Stimulated activated naive CD4-positive, alpha-beta T cell (primary cell): ENCODE measurements around the gene TSPAN31.

Experiments used
- DNase-seq, 6 experiments: peaks; one replicate each; lab custom pipeline; 2025; lab: John Stamatoyannopoulos, UW

Gene TSPAN31

DNA sequence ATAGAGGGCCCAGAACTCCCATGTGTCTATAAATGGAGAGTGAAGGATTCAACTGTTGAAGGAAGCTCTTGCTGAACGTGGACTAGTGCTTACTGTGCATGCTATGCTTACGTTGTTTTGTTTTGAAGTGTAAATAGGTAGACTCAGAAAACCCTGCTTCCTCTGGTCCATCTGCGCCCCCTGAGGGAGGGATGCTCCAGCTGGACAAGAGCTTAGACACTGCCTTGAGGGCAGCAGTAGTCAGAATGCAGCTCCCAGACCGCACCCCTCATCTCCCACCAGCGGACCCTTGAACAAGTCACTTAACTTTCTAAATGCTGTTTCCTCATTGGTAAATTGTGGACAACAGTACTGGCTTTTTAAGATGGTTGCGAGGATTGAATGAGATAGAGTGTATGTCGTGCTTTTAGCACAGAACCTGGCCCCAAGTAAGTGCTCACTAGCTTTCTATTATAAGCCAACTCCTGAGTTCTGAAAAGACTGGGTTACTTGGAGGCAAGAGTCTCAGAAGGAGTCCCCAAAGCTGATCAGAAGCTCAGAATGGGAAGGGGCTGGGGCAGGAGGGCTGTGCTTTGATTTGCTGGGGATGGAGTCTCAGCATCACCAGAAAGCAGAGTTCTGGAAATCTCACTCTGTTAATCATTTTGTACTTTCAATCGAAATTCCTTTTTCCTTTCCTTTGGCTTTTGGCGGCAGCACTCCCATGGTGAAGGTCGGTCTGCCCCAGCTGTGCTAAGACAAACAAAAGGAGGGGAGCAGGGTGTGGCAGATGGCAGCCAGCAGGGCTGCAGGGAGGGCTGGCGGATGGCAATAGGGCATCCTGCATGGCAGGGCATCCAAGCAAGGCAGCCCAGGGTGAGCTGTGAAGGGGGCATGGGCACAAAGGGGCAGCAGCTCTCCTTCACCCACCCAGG, 21.9 kb upstream of the TSPAN31 start:
- DNase-seq: no peak

DNA sequence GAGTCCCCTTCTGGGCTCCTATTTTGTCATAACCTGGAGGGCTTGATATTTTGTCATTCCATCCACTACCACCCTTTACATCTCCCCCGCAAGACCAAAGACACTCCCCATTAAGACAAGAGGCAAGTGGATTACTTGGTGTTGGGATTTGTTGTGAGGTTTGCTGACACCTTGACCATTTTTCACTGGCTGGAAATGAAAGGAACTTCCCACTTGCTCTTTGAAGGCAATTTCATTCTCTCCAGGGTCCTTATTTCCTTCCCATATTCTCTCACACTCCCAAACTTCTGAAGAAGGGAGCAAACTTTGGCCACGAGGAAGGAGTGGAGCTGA, 21.2 kb upstream of the TSPAN31 start:
- DNase-seq: no peak

DNA sequence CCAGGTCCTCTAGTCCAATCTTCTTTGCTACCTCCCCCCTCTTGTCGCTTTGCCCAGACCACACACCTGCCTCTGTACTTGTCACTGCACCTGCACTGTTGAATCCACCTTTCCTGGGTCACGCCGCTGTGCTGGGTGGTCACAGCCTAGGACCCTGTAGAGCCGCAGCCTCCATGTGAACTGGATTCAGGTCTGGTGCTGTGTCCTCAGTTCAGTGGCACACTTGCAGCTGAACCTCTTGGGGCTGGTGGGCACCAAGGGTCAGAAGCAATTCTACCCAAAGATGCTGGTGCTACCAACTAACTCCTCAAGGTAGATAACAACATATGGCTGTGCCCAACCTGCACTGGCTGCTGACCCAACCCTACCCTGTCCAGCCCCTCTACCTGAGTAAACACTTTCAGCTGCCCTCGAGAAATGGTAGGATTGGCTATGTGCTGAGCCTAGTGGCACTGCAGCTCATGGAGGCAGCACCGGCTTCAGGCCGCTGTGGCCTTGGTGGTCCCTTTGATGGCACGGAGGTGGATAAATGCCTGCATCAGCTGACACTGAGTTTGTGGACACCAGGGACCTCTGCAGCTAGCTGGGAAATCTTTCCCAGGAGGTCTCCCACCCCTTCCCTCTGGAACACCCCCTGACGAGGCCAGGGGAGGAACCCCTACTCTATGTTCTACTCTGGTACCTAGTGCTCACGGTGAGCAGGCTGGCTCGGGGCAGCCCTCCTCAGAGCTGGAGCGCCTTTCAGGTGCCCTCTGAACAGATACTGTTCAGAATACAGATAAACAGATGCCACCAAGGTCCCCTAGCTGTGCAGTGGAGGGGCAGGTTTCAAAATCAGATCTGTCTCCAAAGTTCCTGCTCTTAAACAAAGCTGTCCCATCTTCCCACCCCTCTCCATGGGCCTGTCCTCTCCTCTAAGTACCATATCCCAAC, 20.6 kb upstream of the TSPAN31 start:
- DNase-seq: no peak

DNA sequence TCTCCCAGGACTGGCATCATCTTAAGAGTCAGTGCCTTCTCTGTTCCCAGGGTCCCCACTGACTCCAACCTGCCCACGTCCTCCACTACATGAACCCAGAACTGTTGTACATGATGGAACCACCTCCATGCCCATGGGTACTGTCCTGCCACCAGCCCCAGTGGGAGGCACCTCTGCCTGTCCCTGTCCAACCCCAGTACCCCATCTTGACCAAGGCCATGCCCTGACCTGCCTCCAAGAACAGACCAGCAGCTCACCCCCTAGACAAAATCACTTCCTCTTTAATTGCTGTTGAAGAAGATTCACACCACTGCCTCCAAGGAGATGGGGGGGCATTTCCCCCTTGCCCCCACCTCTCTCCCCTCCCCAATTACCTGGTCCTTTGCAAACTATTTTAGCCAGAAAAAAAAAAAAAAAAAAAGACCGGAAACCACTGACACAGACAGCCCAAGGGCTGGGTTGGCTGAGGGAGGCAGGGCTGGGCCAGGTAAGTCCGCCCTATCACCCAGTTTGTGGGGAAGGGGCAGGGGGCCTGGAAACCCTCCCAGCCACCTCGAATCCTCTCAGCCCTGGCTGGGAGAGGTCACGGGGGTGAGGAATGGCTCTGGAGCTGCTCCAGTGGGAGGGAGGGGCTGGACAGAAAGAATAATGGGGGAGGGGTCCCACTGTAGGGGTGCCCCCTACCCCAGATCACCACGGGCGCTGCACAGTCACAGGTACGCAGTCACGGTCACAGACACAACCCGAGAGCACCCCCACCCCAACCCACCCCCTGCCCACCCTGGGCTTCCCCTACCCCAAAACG, 19.7 kb upstream of the TSPAN31 start:
- DNase-seq: no peak

DNA sequence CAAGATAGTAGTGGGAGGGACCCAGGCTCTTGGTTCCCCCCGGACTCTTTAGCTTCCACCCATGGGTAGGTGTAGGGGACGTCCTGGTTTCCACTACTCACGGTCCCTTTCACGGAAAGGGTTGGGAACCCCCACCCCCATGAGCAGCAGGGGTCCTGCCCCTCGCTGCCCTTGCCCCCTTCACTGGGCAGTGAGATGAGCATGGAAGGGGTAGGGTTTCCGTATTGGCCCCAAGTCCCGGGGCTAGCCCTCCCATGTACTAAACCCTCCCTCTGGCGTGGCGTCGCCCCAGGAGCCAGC, 19.0 kb upstream of the TSPAN31 start:
- no peak for DNase-seq

DNA sequence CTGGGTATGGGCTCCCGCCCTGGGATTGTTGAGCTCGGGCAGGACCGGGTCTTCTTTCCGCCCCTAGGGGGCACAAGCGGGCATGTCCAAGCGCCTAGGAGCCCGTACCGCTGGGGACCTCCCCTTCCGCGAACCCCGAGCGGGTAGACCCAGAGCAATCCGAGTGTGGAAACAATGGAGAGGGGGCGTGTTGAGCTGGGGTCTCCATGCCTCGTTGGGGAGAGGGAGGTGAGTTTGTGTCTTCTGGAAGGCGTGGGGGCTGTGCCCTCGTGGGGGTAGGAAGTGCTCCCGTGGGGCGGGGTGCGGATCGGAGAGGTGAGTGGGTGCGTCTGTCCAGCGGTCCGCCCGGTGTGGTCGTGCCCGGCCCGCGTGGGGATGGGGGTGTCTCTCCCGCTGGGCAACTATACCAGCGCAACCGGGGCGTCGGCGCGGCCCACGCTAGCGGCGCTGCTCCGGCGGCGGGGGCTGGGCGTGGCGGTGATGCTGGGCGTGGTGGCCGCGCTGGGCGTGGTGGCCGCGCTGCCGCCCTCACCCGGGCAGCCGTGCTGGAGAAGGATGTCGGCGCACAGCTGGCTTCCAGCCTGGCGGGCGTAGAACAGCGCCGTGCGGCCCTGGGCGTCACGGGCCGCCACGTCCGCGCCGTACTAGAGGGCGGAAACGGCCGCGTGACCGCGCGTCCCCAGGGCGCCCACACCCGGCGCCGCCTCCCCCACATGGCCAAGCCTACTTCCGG, 18.5 kb upstream of the TSPAN31 start:
- DNase-seq: peak in 2 of 6 experiments; percentile 7 to 23

DNA sequence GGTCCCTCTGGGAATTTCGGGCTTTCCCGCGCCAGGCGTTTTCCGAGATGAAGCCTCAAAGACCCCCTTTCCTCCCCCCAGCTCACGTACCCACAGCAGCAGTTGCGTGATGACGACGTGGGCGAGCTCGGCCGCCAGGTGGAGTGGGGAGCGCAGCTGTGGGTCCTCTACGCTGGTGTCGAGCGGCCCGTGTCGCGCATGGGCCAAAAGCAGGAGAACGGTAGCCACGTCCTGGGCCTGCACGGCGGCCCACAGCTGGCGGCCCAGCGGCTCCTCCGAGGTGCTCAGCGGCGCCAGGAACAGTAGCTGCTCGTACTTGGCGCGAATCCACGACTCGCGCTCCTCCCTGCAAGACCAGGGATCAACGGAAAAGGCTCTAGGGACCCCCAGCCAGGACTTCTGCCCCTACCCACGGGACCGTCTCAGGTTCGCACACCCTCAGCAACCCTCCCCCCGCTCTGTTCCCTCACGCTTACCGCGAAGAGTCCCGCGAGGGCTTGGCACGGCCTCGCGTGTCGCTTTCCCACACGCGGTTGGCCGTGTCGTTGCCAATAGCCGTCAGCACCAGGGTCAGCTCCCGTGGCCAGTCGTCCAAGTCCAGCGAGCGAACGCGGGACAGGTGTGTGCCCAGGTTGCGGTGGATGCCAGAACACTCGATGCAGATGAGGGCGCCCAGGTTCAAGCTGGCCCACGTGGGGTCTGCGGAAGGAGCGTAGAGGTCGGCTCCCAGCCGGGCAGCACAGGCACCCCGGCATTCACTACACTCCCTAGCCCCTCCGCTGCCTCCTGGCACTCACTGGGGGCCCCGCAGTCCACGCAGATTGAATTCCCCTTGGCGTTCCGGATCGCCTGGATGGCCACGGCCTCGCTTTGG, 17.7 kb upstream of the TSPAN31 start:
- no peak for DNase-seq

DNA sequence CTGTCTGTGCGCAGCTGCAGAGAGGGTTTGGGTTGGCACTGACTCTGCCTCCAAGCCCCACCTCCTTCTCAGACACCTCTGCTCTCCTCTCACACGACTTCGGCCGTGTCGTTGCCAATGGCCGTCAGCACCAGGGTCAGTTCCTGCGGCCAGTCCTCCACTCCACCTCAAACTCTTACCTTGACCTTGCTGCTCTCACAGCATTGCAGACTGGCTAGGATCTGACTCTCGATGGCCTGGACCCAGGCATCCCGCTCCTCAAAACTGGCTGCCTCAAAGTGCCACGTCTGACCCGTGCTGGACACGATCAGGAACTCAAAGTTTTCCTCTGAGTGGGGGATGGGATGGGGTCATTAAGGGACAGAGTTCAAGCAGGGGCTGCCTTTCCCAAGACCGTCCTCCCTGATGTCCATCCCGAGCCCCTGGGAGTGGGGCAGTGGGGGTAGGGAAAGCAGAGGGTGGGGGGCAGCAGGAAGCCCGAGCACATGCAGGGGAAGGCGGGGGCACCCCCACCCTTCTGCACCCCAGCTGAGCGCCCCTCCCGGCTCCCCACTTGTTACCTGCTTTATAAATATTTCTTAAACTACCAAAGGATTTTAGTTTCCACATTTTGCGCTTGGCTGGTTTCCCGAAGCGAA, 17.0 kb upstream of the TSPAN31 start:
- DNase-seq: no peak

DNA sequence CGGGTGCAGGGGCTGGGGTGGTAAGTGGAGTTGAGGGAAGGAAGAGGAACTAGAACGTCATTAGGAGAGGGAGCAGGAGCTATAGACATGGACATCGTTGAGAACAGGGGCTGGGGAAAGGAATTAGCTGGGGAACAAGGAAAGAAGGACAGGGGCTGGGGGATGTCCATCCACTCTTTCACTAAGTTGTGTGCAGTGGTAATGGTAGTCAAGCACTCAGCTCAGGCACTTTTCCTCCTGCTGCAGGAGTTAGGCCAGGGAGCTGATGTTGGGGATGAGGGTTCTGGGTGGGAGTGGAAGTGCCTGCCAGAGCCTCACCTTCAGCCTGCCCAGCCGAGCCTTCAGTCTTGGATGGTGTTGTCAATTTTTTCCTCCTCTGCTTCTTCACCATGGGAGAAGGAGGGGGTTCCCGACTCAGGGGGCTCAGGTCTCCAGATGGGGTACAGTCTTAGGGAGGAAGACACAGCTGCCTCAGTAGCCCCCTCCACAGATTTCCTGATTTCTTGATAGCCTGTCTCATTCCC, 15.5 kb upstream of the TSPAN31 start:
- DNase-seq: no peak

DNA sequence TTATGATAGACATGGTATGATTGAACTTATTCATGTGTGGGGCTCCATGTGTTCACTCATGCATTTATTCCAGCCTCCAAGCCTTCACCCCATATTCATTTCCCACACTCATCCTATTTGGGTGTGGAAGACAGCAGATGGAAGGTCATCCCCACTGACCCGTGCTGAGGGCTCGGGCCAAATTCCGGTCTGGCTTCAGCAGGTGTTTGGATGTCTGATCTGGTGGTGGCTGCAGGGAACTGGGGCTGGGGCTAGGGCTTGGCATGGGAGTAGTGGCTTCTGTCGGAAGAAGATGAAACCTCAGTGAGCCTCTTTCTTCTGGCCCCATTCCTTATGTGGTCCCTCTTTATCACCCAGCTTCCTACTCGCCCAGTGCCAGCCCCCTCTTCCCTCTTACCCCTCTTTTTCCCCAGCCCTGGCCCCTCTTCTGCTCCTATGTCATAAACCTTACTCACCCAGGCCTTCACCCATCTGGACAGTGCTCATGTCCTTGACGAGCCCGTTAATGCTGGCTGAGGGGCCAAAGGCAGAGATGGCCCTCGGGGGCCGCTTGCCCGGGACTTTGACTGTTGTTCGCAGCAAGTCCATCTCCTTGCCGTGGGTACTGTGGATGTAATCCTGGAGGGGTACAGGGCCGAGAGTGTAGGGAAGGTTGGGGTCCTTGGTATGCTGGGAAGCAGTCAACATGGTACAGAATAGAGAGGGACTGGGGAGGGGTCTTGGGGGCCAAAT, 14.3 kb upstream of the TSPAN31 start:
- DNase-seq: no peak

DNA sequence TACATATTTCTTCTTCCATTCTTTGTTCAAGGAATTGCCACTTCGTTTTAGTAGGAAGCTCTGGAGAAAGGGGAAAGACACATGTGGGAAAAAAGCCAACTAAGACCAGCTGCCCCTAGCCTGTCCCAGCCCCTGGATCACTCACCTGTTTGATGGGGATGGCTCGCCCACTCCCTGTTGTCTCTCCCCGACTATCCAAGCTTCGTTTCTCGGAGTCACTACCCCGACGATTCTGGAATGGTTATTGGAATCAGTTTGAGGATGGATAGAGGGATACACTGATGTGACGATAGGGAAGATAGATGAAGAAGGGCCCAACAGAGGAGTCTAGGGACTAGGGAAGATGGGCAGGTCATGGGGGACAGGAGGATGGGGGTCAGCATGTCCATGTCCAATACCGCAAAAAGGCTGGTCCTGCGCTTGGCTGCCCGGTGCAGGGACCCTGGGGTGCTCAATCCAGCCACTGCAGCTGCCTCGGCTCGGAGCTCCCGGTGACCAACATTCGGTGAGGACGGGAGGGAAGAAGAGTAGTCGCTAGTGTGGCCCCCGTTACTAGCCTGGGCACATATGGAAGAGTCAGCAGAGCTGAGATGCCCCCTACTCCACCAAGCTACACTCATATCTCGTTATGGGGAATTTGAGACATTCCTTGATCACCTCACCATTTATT, 13.3 kb upstream of the TSPAN31 start:
- DNase-seq: no peak

DNA sequence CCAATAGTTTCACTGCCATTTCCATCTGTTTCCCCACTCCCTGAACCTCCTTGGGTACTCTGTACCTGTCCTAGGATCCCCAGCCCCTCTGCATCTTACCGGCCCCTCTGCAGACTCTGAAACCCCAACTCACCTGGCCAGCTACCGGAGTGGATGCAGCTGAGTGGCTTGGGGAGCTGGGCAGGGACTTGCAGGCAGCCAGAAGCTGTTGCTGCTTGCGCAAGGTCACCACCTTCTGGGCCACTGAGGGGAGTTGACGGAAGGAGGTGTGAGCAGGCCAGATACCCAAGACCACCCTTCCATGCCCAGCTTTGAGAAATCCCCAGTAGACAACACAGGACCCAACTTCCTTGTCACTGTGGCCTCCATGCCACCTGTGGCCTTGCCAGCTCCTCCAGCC, 12.6 kb upstream of the TSPAN31 start:
- DNase-seq: no peak

DNA sequence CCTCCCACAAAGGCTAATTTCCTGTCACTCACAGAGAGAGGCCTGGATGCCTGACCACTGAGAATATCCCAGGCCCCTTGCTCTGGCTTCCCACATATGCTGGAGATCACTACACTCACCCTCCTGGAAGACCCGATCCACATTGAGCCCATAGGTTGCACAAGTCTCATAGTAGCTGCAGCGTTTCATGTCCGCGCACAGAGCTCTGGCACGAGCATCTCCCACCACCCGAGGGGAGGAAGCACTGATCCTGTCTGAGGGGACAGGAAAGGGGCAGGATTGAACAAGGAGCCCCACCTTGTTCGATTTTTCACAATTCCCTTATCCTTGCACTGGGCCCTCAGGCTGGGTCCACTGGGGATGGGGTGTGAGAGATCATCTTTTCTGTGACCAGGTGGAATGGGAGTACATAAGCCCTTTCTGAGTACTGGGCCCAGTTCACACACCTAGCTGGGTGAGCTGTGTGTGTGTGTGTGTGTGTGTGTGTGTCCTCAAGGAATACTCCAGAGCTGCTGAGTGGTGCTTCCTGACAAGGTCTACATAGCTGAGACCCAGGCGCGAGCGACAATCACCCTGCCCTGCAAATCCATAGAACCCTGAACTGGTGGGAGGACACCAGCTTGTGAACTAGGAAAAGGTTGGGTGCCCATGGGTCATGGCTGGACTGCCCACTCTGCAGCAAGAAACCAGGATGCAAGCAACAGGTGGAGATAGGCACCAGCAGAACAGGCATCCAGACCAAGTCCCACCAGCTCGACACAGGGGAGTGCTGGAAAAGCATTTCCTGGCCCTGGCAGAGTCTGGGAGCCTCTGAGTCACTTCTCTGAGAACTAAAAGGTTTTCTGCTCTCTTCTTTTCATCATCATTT, 11.9 kb upstream of the TSPAN31 start:
- DNase-seq: no peak

DNA sequence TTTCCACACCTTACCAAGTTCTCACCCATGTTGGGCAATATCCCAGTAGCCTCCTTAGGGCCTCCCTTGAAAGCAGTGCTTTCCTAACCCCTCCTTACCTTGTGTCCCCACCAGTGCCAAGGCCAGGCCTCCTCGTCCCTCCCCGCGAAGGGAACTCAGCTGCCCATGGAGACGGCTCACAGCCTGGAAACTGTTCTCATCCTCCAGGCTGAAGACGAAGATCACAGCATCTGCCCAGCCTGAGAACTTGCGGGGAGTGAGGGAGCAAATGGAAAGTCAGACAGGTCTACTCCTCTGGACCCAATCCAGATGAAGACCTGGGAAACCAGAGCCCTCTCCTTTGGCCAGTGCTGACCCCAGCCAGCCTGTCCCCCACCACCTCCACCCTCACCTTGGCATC, 10.9 kb upstream of the TSPAN31 start:
- no peak for DNase-seq

DNA sequence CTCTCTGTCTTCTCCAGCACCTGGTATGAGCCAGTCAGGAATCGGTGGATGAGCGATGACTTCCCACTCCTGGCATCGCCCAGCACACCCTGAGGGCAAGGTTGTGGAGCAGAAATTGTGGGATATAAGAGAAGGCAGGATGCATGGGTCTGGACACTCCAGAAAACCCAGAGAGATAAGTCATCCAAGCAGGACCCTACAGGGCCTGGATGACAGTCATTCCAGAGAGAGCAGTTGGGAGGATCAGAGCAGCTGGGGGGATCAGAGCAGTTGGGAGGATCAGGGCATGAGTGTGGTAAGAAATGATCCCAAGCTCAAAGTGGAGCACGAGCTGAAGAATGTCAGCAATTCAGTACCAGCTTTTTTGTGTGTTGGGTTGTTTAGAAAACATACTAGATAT, 10.2 kb upstream of the TSPAN31 start:
- DNase-seq: no peak

DNA sequence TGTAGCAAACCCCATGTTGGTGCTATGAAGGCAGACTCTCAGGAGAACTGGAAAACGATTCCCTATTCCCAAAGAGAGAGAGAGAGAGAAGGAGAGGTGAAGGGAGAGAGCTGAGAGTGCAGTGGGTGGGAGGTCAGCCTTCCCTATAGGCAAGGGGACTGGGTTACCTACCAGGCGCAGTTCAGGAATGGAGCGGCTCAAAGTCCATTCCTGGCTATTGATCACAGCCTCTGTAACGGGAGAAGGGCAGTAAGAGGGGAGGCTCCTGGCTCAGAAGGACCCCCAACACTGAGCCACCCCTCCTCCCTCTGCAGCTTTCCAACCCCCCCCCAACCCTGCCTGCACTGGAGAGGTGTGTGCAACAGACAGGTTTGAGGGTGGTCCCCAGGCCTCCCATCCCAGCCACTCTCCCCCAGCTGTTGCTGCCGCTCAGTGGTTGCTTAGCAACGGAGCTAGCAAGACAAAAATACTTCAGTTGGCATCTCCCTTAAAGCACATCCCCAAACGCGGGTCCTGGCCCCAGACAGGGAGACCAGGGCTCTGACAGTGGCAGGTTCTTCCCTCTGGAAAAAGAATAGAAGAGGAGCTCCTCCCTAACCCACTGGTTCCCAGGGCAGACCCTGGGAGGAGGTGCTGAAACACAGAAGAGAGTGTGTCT, 9.5 kb upstream of the TSPAN31 start:
- no peak for DNase-seq
